Measurements from ENCODE around the gene SHANK3. TPM values are rescaled to one million over a fixed set of nuclear protein-coding genes. Genes with fewer than 3 reads are reported as not detected.

The SHANK3 gene
- total RNA-seq, 1 donor from 2014 or later, result 14.8 TPM

GRCh38 chr22:50665212-50665611 is 7.4 kb upstream of the SHANK3 start:
- peaks cover 3% of the 10 kb centered on the region for H3K9me3 Mint-ChIP-seq
- no peaks in the 10 kb centered on the region for H3K4me1 Mint-ChIP-seq
- no peak overlapping the region for H3K4me3 Mint-ChIP-seq
- H3K36me3 Mint-ChIP-seq, result no peaks in the 10 kb centered on the region
- H3K27ac Mint-ChIP-seq, result no peak overlapping the region
- no peak for TF ChIP-seq CTCF (IDR thresholded peaks at IDR 0.05; ENCODE audit: unreplicated experiment)
- DNase-seq (ENCODE audit: low spot score in 2 of 2, unreplicated experiment in 2 of 2), result no peak
- peaks cover 38% of the 10 kb centered on the region for H3K27me3 Mint-ChIP-seq (ENCODE audit: low read depth)

- no peak for DNase-seq (ENCODE audit: low spot score in 2 of 2, unreplicated experiment in 2 of 2)
- Mint-ChIP-seq H3K4me3 (no peak overlapping the region), H3K4me1 (no peaks in the 10 kb centered on the region), H3K27me3 (ENCODE audit: low read depth) (peaks cover 40% of the 10 kb centered on the region), H3K36me3 (no peaks in the 10 kb centered on the region), H3K9me3 (no peaks in the 10 kb centered on the region), H3K27ac (no peak overlapping the region)
- TF ChIP-seq CTCF (IDR thresholded peaks at IDR 0.05; ENCODE audit: unreplicated experiment), result no peak
These were observed 6.9 kb upstream of the SHANK3 start for GRCh38 chr22:50665738-50666137.

GRCh38 chr22:50670513-50670912 is 2.1 kb upstream of the SHANK3 start:
- peaks cover 61% of the 10 kb centered on the region for H3K27me3 Mint-ChIP-seq (ENCODE audit: low read depth)

GRCh38 chr22:50670914-50671538 is 1.6 kb upstream of the SHANK3 start:
- peaks cover 9% of the 10 kb centered on the region for H3K4me1 Mint-ChIP-seq
- no peak overlapping the region for H3K27ac Mint-ChIP-seq
- peaks cover 65% of the 10 kb centered on the region for H3K27me3 Mint-ChIP-seq (ENCODE audit: low read depth)
- no peaks in the 10 kb centered on the region for H3K36me3 Mint-ChIP-seq
- H3K4me3 Mint-ChIP-seq, result no peak overlapping the region
- no peak for TF ChIP-seq CTCF (IDR thresholded peaks at IDR 0.05; ENCODE audit: unreplicated experiment)
- H3K9me3 Mint-ChIP-seq, result no peaks in the 10 kb centered on the region
- DNase-seq (ENCODE audit: low spot score in 2 of 2, unreplicated experiment in 2 of 2), result no peak

More at GRCh38 chr22:50670513-50670912, 2.1 kb upstream of the SHANK3 start:
- DNase-seq (ENCODE audit: low spot score in 2 of 2, unreplicated experiment in 2 of 2), result no peak
- no peak for TF ChIP-seq CTCF (IDR thresholded peaks at IDR 0.05; ENCODE audit: unreplicated experiment)
- no peaks in the 10 kb centered on the region for H3K9me3 Mint-ChIP-seq
- H3K27ac Mint-ChIP-seq, result no peak overlapping the region
- no peak overlapping the region for H3K4me3 Mint-ChIP-seq
- H3K4me1 Mint-ChIP-seq, result peaks cover 9% of the 10 kb centered on the region
- H3K36me3 Mint-ChIP-seq, result no peaks in the 10 kb centered on the region

GRCh38 chr22:50671641-50672040 is 982 bp upstream of the SHANK3 start:
- no peak overlapping the region for H3K27ac Mint-ChIP-seq
- H3K9me3 Mint-ChIP-seq, result no peaks in the 10 kb centered on the region
- DNase-seq (ENCODE audit: low spot score in 2 of 2, unreplicated experiment in 2 of 2), result no peak
- H3K36me3 Mint-ChIP-seq, result no peaks in the 10 kb centered on the region
- peaks cover 9% of the 10 kb centered on the region for H3K4me1 Mint-ChIP-seq
- peaks cover 68% of the 10 kb centered on the region for H3K27me3 Mint-ChIP-seq (ENCODE audit: low read depth)
- peak overlapping the region; percentile 25 for H3K4me3 Mint-ChIP-seq
- no peak for TF ChIP-seq CTCF (IDR thresholded peaks at IDR 0.05; ENCODE audit: unreplicated experiment)
